DOHH2 (cell line): ENCODE data around the gene ERC2.

Experiments used
- H3F3A ChIP-seq: fragments of 200-600 bp; sonication (generic), shearing (Covaris generic); 2 replicates; pipeline ENCODE4 v1.6.0; 2016; ENCODE audit warnings: antibody characterized with exemption, mild to moderate bottlenecking; ENCODE audit not compliant: control insufficient read depth, insufficient read depth
- H3K27ac ChIP-seq: fragments of 200-600 bp; sonication (generic); 2 replicates; pipeline ENCODE4 v1.5.1; 2014; ENCODE audit warnings: low read depth, mild to moderate bottlenecking, low read length, moderate library complexity
- H3K27me3 ChIP-seq: fragments of 200-600 bp; sonication (generic); 2 replicates; pipeline ENCODE4 v1.6.1; 2014; ENCODE audit warnings: mild to moderate bottlenecking, low read length, mixed read lengths; ENCODE audit not compliant: control insufficient read depth
- H3K36me3 ChIP-seq: fragments of 200-600 bp; sonication (generic); 2 replicates; pipeline ENCODE4 v1.6.1; 2014; ENCODE audit warnings: mild to moderate bottlenecking, low read length, moderate library complexity, mixed read lengths; ENCODE audit not compliant: control insufficient read depth
- H3K4me1 ChIP-seq: fragments of 200-600 bp; sonication (generic); 2 replicates; pipeline ENCODE4 v1.6.1; 2014; ENCODE audit warnings: mild to moderate bottlenecking, low read length, mixed read lengths; ENCODE audit not compliant: control insufficient read depth
- H3K4me2 ChIP-seq: fragments of 200-600 bp; sonication (generic); 2 replicates; pipeline ENCODE4 v1.6.0; 2014; ENCODE audit warnings: mild to moderate bottlenecking, low read length, moderate library complexity
- H3K4me3 ChIP-seq: fragments of 200-600 bp; sonication (generic); 2 replicates; pipeline ENCODE4 v1.5.1; 2014; ENCODE audit warnings: mild to moderate bottlenecking, low read length, mixed read lengths
- H3K79me2 ChIP-seq: fragments of 200-600 bp; sonication (generic); 2 replicates; pipeline ENCODE4 v1.6.1; 2014; ENCODE audit warnings: mild to moderate bottlenecking, low read length, mixed read lengths; ENCODE audit not compliant: control insufficient read depth
- H3K9me2 ChIP-seq: fragments of 200-600 bp; sonication (generic); replicated peaks from 2 replicates; pipeline ENCODE4 v1.6.1; 2014; ENCODE audit warnings: mild to moderate bottlenecking, low read length, mixed read lengths; ENCODE audit not compliant: control insufficient read depth
- H3K9me3 ChIP-seq: fragments of 200-600 bp; sonication (generic); 2 replicates; pipeline ENCODE4 v1.6.1; 2014; ENCODE audit warnings: antibody characterized with exemption, low read length, mixed read lengths; ENCODE audit not compliant: control insufficient read depth, insufficient read depth
- H4K20me1 ChIP-seq: fragments of 200-600 bp; sonication (generic); 2 replicates; pipeline ENCODE4 v1.6.0; 2014; ENCODE audit warnings: low read depth, mild to moderate bottlenecking, antibody characterized with exemption, low read length, moderate library complexity; ENCODE audit not compliant: control insufficient read depth, insufficient read depth
- EZH2phosphoT487 ChIP-seq: fragments of 200-600 bp; sonication (generic); IDR thresholded peaks from 2 replicates; pipeline ENCODE4 v1.6.1; 2017; ENCODE audit warnings: borderline replicate concordance, mild to moderate bottlenecking, antibody characterized with exemption, low read length, moderate library complexity, mixed read lengths
- TF ChIP-seq, protein P1 (sequence below): fragments of 200-600 bp; sonication (generic); IDR thresholded peaks from one replicate; pipeline ENCODE4 v1.5.1; 2014; ENCODE audit warnings: antibody characterized with exemption, mild to moderate bottlenecking, low read depth, low read length; ENCODE audit not compliant: poor library complexity, severe bottlenecking

The ERC2 gene

DNA sequence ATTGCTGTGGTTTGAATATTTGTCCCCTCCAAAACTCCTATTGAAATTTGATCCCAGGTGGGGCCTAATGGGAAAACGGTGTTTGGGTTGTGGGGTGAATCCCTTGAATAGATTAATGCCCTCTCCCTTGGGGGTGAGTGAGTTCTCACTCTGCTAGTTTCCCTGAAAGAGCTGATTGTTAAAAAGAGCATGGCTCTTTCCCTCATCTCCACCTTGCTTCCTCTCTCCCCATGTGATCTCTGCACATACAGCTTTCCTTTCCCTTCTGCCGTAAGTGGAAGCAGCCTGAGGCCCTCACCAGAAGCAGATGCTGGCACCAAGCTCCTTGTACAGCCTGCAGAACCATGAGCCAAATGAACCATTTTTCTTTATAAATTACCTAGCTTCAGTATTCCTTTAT, 586.3 kb downstream of the ERC2 start:
- Histone ChIP-seq H3K79me2 (no peaks in the 10 kb centered on the region), H3K9me2 (no peaks in the 10 kb centered on the region), H4K20me1 (no peaks in the 10 kb centered on the region), H3K4me3 (no peak overlapping the region), H3F3A (no peaks in the 10 kb centered on the region), H3K36me3 (no peaks in the 10 kb centered on the region), H3K27ac (no peak overlapping the region), H3K4me1 (no peaks in the 10 kb centered on the region), H3K4me2 (no peak overlapping the region), H3K27me3 (no peaks in the 10 kb centered on the region), H3K9me3 (no peaks in the 10 kb centered on the region)
- no peak for TF ChIP-seq EZH2phosphoT487
- TF ChIP-seq, protein P1, sequence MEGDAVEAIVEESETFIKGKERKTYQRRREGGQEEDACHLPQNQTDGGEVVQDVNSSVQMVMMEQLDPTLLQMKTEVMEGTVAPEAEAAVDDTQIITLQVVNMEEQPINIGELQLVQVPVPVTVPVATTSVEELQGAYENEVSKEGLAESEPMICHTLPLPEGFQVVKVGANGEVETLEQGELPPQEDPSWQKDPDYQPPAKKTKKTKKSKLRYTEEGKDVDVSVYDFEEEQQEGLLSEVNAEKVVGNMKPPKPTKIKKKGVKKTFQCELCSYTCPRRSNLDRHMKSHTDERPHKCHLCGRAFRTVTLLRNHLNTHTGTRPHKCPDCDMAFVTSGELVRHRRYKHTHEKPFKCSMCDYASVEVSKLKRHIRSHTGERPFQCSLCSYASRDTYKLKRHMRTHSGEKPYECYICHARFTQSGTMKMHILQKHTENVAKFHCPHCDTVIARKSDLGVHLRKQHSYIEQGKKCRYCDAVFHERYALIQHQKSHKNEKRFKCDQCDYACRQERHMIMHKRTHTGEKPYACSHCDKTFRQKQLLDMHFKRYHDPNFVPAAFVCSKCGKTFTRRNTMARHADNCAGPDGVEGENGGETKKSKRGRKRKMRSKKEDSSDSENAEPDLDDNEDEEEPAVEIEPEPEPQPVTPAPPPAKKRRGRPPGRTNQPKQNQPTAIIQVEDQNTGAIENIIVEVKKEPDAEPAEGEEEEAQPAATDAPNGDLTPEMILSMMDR: no peak

DNA sequence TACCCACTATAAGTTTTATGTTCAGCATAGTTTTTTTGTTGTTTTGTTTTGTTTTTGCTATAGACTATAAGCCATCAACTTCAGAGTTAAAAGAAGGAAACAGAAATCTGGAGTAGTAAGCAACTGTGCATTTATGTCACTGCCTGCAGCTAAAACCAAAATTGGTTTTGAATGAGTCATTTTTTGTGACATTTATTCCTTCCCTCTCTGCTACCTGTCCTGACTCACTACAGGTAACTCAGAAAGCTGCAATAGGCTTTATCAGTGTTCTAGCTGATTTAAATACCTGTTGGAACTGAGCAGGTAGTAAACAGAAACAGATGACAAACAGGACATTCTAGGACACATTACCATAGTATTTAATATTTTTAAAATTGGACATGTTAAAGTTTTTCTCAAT, 587.9 kb downstream of the ERC2 start:
- H3K27me3 ChIP-seq: no peaks in the 10 kb centered on the region
- no peaks in the 10 kb centered on the region for H4K20me1 ChIP-seq
- no peak overlapping the region for H3K4me3 ChIP-seq
- H3K9me3 ChIP-seq: no peaks in the 10 kb centered on the region
- H3K4me2 ChIP-seq: no peak overlapping the region
- no peaks in the 10 kb centered on the region for H3K4me1 ChIP-seq
- no peak overlapping the region for H3K27ac ChIP-seq
- TF ChIP-seq EZH2phosphoT487: no peak
- TF ChIP-seq, protein P1: no peak
- no peaks in the 10 kb centered on the region for H3K9me2 ChIP-seq
- no peaks in the 10 kb centered on the region for H3F3A ChIP-seq
- H3K79me2 ChIP-seq: no peaks in the 10 kb centered on the region
- no peaks in the 10 kb centered on the region for H3K36me3 ChIP-seq

DNA sequence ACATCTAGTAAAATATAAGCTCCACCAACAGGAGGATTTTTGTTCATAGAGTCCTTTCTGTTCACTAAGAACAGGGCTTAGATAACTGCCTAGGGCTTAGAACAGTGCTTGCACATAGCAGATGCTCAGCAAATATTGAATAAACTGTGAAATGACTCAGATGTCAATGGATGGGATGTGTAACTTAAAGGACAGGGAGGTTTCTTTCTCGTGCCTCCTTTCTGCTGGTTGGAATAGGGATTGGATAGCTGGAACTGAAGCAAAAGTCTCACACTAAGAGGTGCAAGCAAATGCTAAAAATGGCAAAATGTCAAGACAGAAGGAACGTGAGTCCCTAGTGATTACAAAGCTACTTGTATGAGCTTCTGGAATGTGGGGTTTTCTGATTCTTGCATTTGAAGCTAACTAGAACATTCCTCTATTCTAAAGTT, 588.4 kb downstream of the ERC2 start:
- H3K36me3 ChIP-seq: no peaks in the 10 kb centered on the region
- no peak overlapping the region for H3K4me2 ChIP-seq
- H3K4me3 ChIP-seq: no peak overlapping the region
- H4K20me1 ChIP-seq: no peaks in the 10 kb centered on the region
- H3K9me3 ChIP-seq: no peaks in the 10 kb centered on the region
- no peaks in the 10 kb centered on the region for H3K4me1 ChIP-seq
- H3K27me3 ChIP-seq: no peaks in the 10 kb centered on the region
- no peaks in the 10 kb centered on the region for H3F3A ChIP-seq
- H3K27ac ChIP-seq: no peak overlapping the region
- no peaks in the 10 kb centered on the region for H3K79me2 ChIP-seq
- TF ChIP-seq, protein P1: no peak
- TF ChIP-seq EZH2phosphoT487: no peak
- no peaks in the 10 kb centered on the region for H3K9me2 ChIP-seq

DNA sequence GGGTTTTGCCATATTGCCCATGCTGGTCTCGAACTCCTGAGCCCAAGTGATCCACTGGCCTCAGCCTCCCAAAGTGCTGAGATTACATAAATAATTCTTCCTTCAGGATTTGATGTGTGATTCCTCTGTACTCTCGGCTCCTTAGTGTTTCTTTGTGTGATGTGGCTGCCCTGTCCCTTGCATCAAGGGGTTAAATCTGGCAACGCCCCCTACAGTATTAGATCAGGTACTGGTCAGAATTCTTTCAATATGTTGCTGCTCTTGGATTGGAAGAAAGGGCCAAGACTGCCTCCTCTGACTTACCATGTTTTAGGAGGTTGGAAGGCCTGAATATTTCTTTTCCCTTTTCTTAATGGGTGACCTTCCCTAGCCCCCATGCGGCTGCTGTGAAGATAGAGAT, 590.6 kb downstream of the ERC2 start:
- Histone ChIP-seq H3K4me2 (no peak overlapping the region), H3K36me3 (no peaks in the 10 kb centered on the region), H3F3A (no peaks in the 10 kb centered on the region), H3K4me3 (no peak overlapping the region), H3K27ac (no peak overlapping the region), H4K20me1 (no peaks in the 10 kb centered on the region), H3K79me2 (no peaks in the 10 kb centered on the region), H3K9me2 (no peaks in the 10 kb centered on the region), H3K9me3 (no peaks in the 10 kb centered on the region), H3K27me3 (no peaks in the 10 kb centered on the region), H3K4me1 (no peaks in the 10 kb centered on the region)
- TF ChIP-seq, protein P1: no peak
- no peak for TF ChIP-seq EZH2phosphoT487
